Measurements from ENCODE around the gene EFS. TPM values are rescaled to one million over a fixed set of nuclear protein-coding genes. Genes with fewer than 3 reads are reported as not detected.
A peak's percentile ranks its signal among the peaks of the same experiment; 100 is the strongest.

EFS gene
- total RNA-seq, 2 donors from 2014 or later, result 0.19 TPM; not detected in 1

DNA sequence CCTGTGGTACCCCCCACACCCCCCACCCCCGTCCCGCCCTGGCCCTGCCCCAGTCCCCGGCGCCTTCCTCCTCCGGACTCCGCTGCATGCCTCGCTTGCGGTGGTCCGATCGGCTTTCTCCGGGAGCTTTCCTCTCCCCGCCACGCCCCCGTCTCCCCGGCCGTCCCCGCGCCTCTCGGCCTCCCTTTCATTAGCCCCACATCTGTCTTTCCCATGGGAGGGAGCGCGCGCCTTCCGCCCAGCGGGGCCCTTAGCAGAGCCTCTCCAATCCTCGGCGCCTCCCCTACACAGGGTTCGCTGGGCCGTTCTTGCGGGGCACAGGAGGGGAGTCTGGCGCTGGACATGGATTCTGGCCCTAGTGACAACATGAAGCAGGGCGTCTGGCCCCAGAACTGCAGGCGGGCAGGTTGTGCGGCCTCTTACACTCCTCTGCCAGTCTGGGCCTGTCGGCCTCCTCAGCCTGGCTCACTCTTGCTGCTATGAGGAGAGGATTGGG lies 1.5 kb upstream of the EFS start:
- Mint-ChIP-seq H3K4me1 (ENCODE audit: low read depth) (no peaks in the 10 kb centered on the region), H3K36me3 (ENCODE audit: insufficient read depth in 2 of 2) (no peaks in the 10 kb centered on the region), H3K4me3 (no peak overlapping the region), H3K9me3 (no peaks in the 10 kb centered on the region), H3K27me3 (ENCODE audit: low read depth) (peaks cover 35% of the 10 kb centered on the region), H3K27ac (no peak overlapping the region)
- ATAC-seq (replicated peaks in 1 of 2), result no peak
- DNase-seq, result no peak

DNA sequence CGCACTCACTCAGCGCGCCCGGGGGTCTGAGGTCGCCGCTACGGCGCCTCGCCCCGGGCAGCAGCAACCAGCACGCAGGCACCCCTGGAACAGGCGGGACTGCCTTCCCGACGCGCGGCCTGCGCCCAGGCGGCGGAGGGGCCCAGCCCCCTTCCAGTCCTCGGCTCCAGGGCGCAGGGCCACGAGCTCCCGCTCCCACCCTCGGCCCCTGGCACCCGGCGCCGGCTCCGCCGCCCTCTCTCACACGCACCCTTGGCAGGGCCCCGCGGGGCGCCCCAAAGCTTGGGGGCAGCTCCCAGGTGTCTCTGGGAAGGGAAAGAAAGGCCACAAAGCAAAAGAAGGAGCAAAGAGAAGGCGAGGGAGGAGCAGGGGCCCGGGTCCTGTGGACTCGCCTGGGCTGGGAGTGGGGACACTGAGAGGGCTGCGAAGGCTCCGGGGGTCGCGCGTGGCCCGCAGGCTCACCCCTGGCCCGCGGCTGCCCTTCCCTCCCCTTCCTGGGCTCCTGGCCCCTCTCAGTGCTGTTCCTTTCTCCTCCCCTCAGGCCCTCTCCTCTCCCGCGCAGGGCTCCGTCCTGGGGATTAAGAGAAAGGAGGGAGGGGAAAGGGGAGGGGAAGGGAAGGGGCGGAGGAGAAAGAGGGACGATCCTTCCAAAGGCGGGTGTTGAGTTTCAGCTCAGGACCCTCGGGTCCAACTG lies 907 bp upstream of the EFS start:
- H3K27ac Mint-ChIP-seq, result no peak overlapping the region

DNA sequence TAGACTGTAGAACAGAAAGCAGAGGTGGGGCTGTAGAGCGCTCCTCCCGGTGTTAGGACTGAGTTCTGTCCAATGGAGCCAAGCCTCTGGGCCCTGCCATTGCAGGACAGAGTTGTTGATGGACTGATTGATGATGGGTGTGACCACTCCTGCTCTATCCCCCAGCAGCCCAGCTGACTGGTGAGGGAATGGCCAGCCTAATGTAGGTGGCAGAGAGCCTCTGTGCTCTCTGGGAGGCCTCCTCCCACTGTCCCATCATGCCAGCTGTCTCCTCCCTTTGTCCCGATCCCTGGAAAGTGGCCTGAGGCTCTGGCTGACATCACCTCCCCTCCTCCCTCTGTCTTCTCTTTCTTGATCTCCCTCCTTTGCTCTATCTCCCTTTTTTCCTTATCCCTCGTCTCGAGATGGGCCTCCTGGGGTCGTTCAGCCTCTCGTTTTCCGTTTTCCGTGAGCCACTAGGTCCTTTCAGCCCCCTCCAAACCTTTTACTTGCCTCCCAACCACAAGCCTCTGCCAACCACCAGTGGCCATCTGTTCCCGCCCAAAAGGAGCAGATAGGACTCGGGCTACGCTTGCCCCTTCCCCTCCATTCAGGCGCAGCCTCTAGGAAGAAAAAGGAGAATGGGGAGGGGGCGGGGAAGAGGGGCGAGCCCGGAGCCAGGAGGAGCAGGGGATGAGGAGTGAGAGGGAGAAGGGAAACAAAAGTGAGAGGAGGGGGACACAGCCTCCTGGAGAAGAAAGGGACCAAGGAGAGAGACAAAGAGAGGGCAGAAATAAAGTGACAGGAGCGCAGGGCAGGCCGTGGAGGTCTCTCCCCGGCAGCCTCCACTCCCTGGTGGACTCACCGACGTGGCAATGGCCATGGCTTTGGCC lies 572 bp downstream of the EFS start:
- H3K4me1 Mint-ChIP-seq (ENCODE audit: low read depth), result no peaks in the 10 kb centered on the region
- peak overlapping the region; percentile 35 to 56 for H3K4me3 Mint-ChIP-seq
- ATAC-seq (replicated peaks in 1 of 2) (no peak), DNase-seq (no peak)
- no peak overlapping the region for H3K27ac Mint-ChIP-seq
- H3K36me3 Mint-ChIP-seq (ENCODE audit: insufficient read depth in 2 of 2), result no peaks in the 10 kb centered on the region
- peaks cover 35% of the 10 kb centered on the region for H3K27me3 Mint-ChIP-seq (ENCODE audit: low read depth)
- no peaks in the 10 kb centered on the region for H3K9me3 Mint-ChIP-seq

More for the DNA sequence above, 907 bp upstream of the EFS start:
- Mint-ChIP-seq H3K4me3 (no peak overlapping the region), H3K36me3 (ENCODE audit: insufficient read depth in 2 of 2) (no peaks in the 10 kb centered on the region), H3K27me3 (ENCODE audit: low read depth) (peaks cover 35% of the 10 kb centered on the region), H3K4me1 (ENCODE audit: low read depth) (no peaks in the 10 kb centered on the region), H3K9me3 (no peaks in the 10 kb centered on the region)
- DNase-seq, result no peak
- no peak for ATAC-seq (replicated peaks in 1 of 2)

DNA sequence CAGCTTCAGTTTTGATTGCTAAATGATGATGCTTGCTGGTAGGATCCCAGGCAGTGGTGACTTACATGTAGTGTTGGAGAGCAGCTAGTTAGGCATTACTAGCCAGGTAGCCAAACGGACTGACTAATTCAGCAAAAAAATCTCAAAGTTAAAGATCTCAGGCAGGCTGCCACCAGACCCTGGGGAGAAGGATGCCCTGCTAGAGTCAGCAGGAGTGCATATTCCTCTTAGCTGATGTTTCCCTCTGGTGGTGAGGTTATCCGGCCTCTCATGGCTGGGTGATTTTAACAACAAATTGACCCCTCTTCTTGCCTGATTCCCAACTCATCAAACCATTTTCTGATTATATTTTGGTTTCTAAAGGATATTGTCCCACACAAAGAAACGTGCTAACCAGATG lies 2.8 kb downstream of the EFS start:
- no peak for DNase-seq
- Mint-ChIP-seq H3K27ac (no peak overlapping the region), H3K4me1 (ENCODE audit: low read depth) (no peaks in the 10 kb centered on the region), H3K36me3 (ENCODE audit: insufficient read depth in 2 of 2) (no peaks in the 10 kb centered on the region), H3K9me3 (no peaks in the 10 kb centered on the region), H3K4me3 (no peak overlapping the region), H3K27me3 (ENCODE audit: low read depth) (peaks cover 19% of the 10 kb centered on the region)
- ATAC-seq (replicated peaks in 1 of 2), result peak in 1 of 2 donors; percentile 30

DNA sequence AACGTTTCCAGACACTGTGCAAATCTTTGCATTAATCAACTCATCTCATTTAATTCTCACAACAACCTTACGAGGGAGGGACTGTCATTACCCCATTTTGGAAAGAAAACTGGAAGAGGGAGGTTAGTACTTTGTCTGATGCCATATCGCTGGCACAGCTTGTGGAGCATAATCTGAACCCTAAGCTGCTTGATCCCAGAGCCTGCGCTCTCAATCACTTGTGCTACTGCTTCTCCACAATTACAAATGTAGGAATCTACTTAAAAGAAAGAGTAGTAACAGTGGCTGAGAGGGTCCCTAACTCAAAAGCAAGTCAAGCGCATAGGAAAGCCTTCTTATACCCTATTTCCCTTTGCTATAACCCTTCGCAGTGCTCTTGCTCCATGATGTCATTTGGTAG lies 3.2 kb downstream of the EFS start:
- Mint-ChIP-seq H3K27me3 (ENCODE audit: low read depth) (peaks cover 14% of the 10 kb centered on the region), H3K36me3 (ENCODE audit: insufficient read depth in 2 of 2) (no peaks in the 10 kb centered on the region), H3K4me3 (peak overlapping the region in 1 of 2 donors; percentile 2), H3K4me1 (ENCODE audit: low read depth) (no peaks in the 10 kb centered on the region), H3K9me3 (no peaks in the 10 kb centered on the region), H3K27ac (no peak overlapping the region)
- DNase-seq, result no peak
- ATAC-seq (replicated peaks in 1 of 2), result no peak

DNA sequence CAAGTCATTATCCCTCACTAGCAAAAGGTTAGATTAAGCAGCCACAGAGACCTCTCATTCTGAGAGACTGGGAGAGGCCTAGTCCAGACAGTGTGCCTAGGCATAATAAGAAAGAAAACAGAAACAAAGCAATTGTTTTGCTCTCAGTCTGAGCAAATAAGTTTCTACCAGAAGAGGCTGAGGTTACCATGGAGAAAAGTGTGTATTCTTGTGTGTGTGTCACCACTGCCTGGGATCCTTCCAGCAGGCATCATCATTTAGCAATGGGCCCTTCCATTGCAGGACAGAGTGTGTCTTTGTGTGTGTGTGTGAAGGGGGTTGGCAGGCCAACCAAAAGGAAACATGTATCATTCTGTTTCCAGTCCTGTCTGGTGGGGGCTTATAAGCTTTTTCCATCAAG lies 3.7 kb downstream of the EFS start:
- Mint-ChIP-seq H3K27me3 (ENCODE audit: low read depth) (peaks cover 11% of the 10 kb centered on the region), H3K36me3 (ENCODE audit: insufficient read depth in 2 of 2) (no peaks in the 10 kb centered on the region), H3K27ac (no peak overlapping the region), H3K9me3 (no peaks in the 10 kb centered on the region), H3K4me1 (ENCODE audit: low read depth) (no peaks in the 10 kb centered on the region), H3K4me3 (peak overlapping the region in 1 of 2 donors; percentile 24)
- peak in 1 of 2 donors; percentile 18 for DNase-seq
- peak; percentile 80 to 87 for ATAC-seq (replicated peaks in 1 of 2)

DNA sequence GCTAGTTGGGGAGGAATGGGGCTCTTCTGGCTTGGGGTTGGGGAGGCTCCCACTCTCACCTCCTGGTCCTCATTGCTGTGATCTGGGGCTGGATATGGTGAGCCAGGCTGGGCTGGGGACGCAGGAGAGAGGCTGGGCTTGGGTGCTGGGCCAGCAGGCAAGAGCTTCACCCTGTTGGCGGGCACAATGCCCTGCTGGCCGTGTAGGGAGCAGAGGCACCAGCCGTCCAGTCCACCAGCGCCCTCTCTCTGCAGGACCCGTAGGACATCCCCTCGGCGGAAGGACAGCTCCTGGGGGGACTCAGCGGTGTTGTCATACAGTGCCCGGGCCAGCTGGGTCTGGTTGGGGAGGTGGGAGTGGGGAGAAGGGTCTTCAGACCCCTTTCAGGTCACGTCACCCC lies 4.5 kb downstream of the EFS start:
- Mint-ChIP-seq H3K36me3 (ENCODE audit: insufficient read depth in 2 of 2) (no peaks in the 10 kb centered on the region), H3K9me3 (no peaks in the 10 kb centered on the region), H3K4me3 (no peak overlapping the region), H3K27ac (no peak overlapping the region), H3K4me1 (ENCODE audit: low read depth) (no peaks in the 10 kb centered on the region), H3K27me3 (ENCODE audit: low read depth) (peaks cover 11% of the 10 kb centered on the region)
- ATAC-seq (replicated peaks in 1 of 2) (no peak), DNase-seq (no peak)

DNA sequence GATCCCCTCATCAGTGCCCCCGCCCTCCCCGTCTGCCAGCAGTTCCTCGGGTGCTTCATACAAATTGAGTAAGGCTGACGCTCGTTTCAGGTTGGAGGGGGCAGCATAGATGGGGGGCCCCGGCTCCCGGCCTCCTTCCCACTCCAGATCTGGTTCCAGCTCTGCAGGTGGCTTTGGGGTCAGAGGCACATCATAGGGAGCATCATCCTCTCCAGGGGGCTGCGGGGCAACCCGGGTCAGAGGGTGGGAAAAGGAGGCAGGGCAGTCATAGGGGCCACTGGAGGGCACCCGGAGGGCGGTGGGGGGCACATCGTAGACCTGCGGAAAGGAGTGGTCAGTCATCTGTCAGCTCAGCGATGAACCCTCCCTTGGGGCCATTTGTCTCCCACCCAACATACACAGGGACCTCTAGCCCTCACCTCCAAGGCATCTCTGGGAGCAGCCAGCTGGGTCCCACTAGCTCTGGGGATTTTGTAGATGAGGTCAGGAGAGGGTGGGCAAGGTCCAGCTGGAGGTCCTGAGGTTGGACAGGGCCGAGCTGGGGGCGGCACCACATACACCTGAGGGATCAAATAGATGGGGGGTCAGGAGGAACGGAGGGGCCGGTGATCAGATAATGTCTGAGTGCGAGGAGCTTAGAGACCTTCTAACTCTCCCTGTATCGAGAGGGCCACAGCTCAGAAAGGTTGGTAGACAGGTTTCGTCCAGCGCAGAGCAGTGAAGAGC lies 5.1 kb downstream of the EFS start:
- H3K4me3 Mint-ChIP-seq, result no peak overlapping the region
- ATAC-seq (replicated peaks in 1 of 2) (no peak), DNase-seq (no peak)
- H3K4me1 Mint-ChIP-seq (ENCODE audit: low read depth), result no peaks in the 10 kb centered on the region
- no peaks in the 10 kb centered on the region for H3K9me3 Mint-ChIP-seq
- no peak overlapping the region for H3K27ac Mint-ChIP-seq
- H3K27me3 Mint-ChIP-seq (ENCODE audit: low read depth), result peaks cover 9% of the 10 kb centered on the region
- no peaks in the 10 kb centered on the region for H3K36me3 Mint-ChIP-seq (ENCODE audit: insufficient read depth in 2 of 2)

DNA sequence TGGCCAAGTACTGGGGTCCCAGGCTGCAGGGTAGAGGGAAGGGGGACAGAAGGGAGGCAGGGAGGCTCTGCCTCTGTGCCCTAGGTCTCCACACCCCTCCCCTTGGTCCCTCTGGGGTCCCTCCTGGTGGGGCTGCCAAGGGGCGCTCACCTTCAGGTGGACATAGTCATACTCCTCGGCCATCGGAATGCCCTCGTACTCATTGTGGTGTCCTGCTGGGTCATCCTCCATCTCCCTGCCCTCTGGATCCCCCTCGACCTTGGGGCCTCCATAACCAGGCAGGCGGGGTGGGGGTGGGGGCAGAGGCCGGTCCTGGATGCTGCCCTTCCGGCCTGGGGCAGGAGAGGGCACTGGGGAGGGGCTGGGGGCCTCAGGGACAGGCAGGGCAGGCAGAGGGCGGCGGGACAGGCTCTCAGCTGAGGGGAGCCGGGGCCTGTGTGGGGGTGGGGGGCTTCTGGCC lies 5.8 kb downstream of the EFS start:
- no peaks in the 10 kb centered on the region for H3K36me3 Mint-ChIP-seq (ENCODE audit: insufficient read depth in 2 of 2)
- H3K27me3 Mint-ChIP-seq (ENCODE audit: low read depth), result peaks cover 4% of the 10 kb centered on the region
- H3K27ac Mint-ChIP-seq, result no peak overlapping the region
- no peak for ATAC-seq (replicated peaks in 1 of 2)
- no peaks in the 10 kb centered on the region for H3K9me3 Mint-ChIP-seq
- DNase-seq, result no peak
- no peaks in the 10 kb centered on the region for H3K4me1 Mint-ChIP-seq (ENCODE audit: low read depth)
- H3K4me3 Mint-ChIP-seq, result no peak overlapping the region

DNA sequence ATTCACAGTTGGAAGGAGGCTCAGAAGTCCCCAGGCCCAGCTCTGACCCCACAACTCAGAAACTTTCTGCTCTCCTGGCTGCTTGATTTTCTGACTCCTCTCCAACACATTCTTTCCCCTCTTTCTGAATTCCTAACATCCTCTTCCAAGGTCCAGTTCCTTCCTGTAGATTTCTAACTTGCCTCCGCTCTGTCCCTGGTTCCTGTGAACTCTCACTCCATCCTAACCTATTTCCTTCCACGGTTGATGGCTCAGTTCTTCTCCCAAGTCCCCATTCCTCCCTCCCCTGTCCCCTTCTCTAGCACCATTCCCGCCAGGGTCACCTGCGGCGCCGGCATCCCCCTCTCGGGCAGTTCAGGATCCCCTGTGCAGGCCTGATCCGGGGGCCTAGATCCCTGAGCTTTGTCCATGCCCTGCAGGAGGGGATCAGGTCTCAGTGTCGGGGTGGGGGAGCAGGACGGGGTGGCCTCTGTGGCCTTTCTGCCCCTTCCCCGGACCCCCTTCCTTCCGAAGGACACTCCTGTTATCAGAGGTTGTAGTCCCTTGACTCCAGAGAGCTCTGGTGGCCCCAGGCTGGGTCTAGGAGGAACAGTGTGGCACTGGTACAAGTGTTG lies 6.3 kb downstream of the EFS start:
- no peaks in the 10 kb centered on the region for H3K36me3 Mint-ChIP-seq (ENCODE audit: insufficient read depth in 2 of 2)
- no peak overlapping the region for H3K27ac Mint-ChIP-seq
- H3K9me3 Mint-ChIP-seq, result no peaks in the 10 kb centered on the region
- no peak for ATAC-seq (replicated peaks in 1 of 2)
- peaks cover 7% of the 10 kb centered on the region for H3K27me3 Mint-ChIP-seq (ENCODE audit: low read depth)
- H3K4me1 Mint-ChIP-seq (ENCODE audit: low read depth), result no peaks in the 10 kb centered on the region
- no peak overlapping the region for H3K4me3 Mint-ChIP-seq
- DNase-seq, result no peak

DNA sequence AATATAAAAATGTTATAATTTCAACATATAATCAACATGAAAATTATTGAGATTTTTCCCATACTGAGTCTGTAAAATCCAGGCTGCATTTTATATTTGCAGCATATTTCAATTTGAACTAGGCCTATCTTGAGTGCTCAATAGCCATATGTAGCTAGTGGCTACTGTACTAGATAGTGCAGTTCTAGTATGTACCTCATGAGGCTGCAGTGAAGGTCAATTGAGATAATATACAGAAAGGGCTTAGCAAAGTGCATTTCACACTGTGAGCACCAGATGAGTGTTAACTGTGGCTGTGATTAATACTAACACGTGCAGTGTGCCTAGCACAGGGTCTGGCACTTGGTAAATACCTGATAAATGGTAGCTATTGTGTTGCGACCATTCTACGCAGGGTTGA lies 6.9 kb downstream of the EFS start:
- no peaks in the 10 kb centered on the region for H3K9me3 Mint-ChIP-seq
- no peak overlapping the region for H3K4me3 Mint-ChIP-seq
- peaks cover 13% of the 10 kb centered on the region for H3K27me3 Mint-ChIP-seq (ENCODE audit: low read depth)
- no peaks in the 10 kb centered on the region for H3K36me3 Mint-ChIP-seq (ENCODE audit: insufficient read depth in 2 of 2)
- ATAC-seq (replicated peaks in 1 of 2) (no peak), DNase-seq (no peak)
- peaks cover 4% of the 10 kb centered on the region for H3K4me1 Mint-ChIP-seq (ENCODE audit: low read depth)
- H3K27ac Mint-ChIP-seq, result no peak overlapping the region

DNA sequence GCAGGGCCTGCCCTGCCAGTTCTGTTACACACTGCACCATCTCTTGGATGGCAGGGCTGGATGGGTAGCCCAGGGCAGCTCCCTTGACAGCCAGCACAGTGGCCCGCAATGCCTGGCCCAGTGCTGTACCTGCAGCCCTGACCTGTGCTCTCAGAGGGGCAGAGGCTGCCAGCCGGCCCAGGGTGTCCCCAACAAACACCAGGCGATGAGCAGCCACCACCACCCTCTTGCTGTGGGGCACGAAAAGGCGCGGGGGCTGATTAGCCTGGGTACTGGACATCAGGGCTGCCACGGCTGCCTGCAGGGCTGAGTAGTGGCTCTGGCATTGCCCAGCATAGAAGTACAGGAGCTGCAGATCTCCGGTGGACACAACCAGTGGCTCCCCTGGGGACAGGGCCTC lies 7.7 kb downstream of the EFS start:
- no peak overlapping the region for H3K4me3 Mint-ChIP-seq
- ATAC-seq (replicated peaks in 1 of 2) (no peak), DNase-seq (no peak)
- H3K36me3 Mint-ChIP-seq (ENCODE audit: insufficient read depth in 2 of 2), result no peaks in the 10 kb centered on the region
- H3K27ac Mint-ChIP-seq, result no peak overlapping the region
- H3K9me3 Mint-ChIP-seq, result no peaks in the 10 kb centered on the region
- H3K4me1 Mint-ChIP-seq (ENCODE audit: low read depth), result peaks cover 8% of the 10 kb centered on the region
- H3K27me3 Mint-ChIP-seq (ENCODE audit: low read depth), result peaks cover 17% of the 10 kb centered on the region

DNA sequence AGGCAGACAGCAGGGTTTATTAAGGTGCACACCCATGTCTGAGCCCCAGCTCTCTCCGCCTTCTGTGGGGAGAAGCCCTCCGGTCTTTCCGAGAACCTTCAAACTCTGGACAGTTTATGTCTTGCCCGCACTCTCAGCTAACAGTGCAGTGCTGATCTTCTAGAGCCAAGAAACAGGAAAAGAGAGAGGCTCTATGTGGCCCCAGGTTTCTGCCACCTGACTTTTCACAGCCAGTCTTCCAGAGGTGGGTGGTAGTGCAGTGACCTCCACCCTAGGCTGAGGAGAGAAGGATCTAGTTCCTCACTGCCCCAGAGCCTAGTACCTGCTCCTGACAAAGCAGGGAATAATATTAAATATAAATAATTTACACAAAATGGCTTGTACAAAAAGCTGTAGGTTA lies 8.3 kb downstream of the EFS start:
- H3K27me3 Mint-ChIP-seq (ENCODE audit: low read depth), result peaks cover 17% of the 10 kb centered on the region
- H3K36me3 Mint-ChIP-seq (ENCODE audit: insufficient read depth in 2 of 2), result no peaks in the 10 kb centered on the region
- H3K9me3 Mint-ChIP-seq, result no peaks in the 10 kb centered on the region
- peaks cover 8% of the 10 kb centered on the region for H3K4me1 Mint-ChIP-seq (ENCODE audit: low read depth)
- DNase-seq (no peak), ATAC-seq (replicated peaks in 1 of 2) (no peak)
- H3K4me3 Mint-ChIP-seq, result no peak overlapping the region
- no peak overlapping the region for H3K27ac Mint-ChIP-seq
